NCI-H2171 (cell line): ENCODE measurements around the gene AKAP6.

Experiments used
- DNase-seq: peaks from one replicate; lab custom pipeline; 2025; lab: John Stamatoyannopoulos, UW

Gene AKAP6

GRCh38 chr14:32622742-32623141 lies 293.6 kb downstream of the AKAP6 start:
- DNase-seq = no peak

- no peak for DNase-seq
Measured at GRCh38 chr14:32623300-32624093, 294.4 kb downstream of the AKAP6 start.

- no peak for DNase-seq
Measured at GRCh38 chr14:32625211-32625610, 296.1 kb downstream of the AKAP6 start.

GRCh38 chr14:32627545-32628298 lies 298.6 kb downstream of the AKAP6 start:
- DNase-seq = no peak

- no peak for DNase-seq
Measured at GRCh38 chr14:32629236-32629635, 300.1 kb downstream of the AKAP6 start.

- DNase-seq = no peak
Measured at GRCh38 chr14:32630701-32631100, 301.6 kb downstream of the AKAP6 start.

GRCh38 chr14:32633224-32633859 lies 304.2 kb downstream of the AKAP6 start:
- no peak for DNase-seq

GRCh38 chr14:32633930-32634329 lies 304.8 kb downstream of the AKAP6 start:
- DNase-seq = no peak

- no peak for DNase-seq
Measured at GRCh38 chr14:32635061-32635719, 306.1 kb downstream of the AKAP6 start.

GRCh38 chr14:32637582-32637981 lies 308.5 kb downstream of the AKAP6 start:
- no peak for DNase-seq

- no peak for DNase-seq
Measured at GRCh38 chr14:32639208-32639607, 310.1 kb downstream of the AKAP6 start.

GRCh38 chr14:32645551-32645950 lies 316.5 kb downstream of the AKAP6 start:
- no peak for DNase-seq

GRCh38 chr14:32648434-32648833 lies 319.3 kb downstream of the AKAP6 start:
- no peak for DNase-seq

GRCh38 chr14:32650030-32650429 lies 320.9 kb downstream of the AKAP6 start:
- no peak for DNase-seq

- DNase-seq = no peak
Measured at GRCh38 chr14:32650665-32651064, 321.6 kb downstream of the AKAP6 start.

GRCh38 chr14:32654106-32654505 lies 325.0 kb downstream of the AKAP6 start:
- DNase-seq = no peak

- DNase-seq = no peak
Measured at GRCh38 chr14:32656601-32657000, 327.5 kb downstream of the AKAP6 start.

GRCh38 chr14:32657081-32657480 lies 328.0 kb downstream of the AKAP6 start:
- DNase-seq = no peak

- no peak for DNase-seq
Measured at GRCh38 chr14:32661216-32661615, 332.1 kb downstream of the AKAP6 start.

- DNase-seq = no peak
Measured at GRCh38 chr14:32662211-32662610, 333.1 kb downstream of the AKAP6 start.

GRCh38 chr14:32666308-32666707 lies 337.2 kb downstream of the AKAP6 start:
- no peak for DNase-seq

- DNase-seq = no peak
Measured at GRCh38 chr14:32667287-32667686, 338.2 kb downstream of the AKAP6 start.
